Measurements from ENCODE around the gene CCL17.

CCL17 gene

GRCh38 chr16:57361404-57361803 lies 43.2 kb upstream of the CCL17 start:
- no peak for DNase-seq (ENCODE audit: low read depth, low spot score)
- no peak overlapping the region for H3K9ac ChIP-seq (ENCODE audit: insufficient read length)
- TF ChIP-seq FOXP2 (optimal IDR thresholded peaks at IDR 0.05; ENCODE audit: control extremely low read depth, extremely low read length, insufficient read depth), result no peak
- TF ChIP-seq POLR2AphosphoS5 (IDR thresholded peaks at IDR 0.05; ENCODE audit: borderline replicate concordance, low read depth, low read length), result no peak
- no peak for TF ChIP-seq EZH2 (IDR thresholded peaks at IDR 0.05)

GRCh38 chr16:57364143-57364542 lies 40.4 kb upstream of the CCL17 start:
- DNase-seq (ENCODE audit: low read depth, low spot score), result no peak
- Histone ChIP-seq H3K36me3 (ENCODE audit: insufficient read depth, low read length) (no peaks in the 10 kb centered on the region), H3K27ac (no peak overlapping the region), H3K9me3 (ENCODE audit: low read depth, low read length) (no peaks in the 10 kb centered on the region), H3K9ac (ENCODE audit: insufficient read length) (no peak overlapping the region), H3K4me3 (no peak overlapping the region)
- no peak for TF ChIP-seq FOXP2 (optimal IDR thresholded peaks at IDR 0.05; ENCODE audit: control extremely low read depth, extremely low read length, insufficient read depth)
- TF ChIP-seq POLR2AphosphoS5 (IDR thresholded peaks at IDR 0.05; ENCODE audit: borderline replicate concordance, low read depth, low read length), result no peak
- TF ChIP-seq EZH2 (IDR thresholded peaks at IDR 0.05), result no peak

More at GRCh38 chr16:57361404-57361803, 43.2 kb upstream of the CCL17 start:
- Histone ChIP-seq H3K27ac (no peak overlapping the region), H3K9me3 (ENCODE audit: low read depth, low read length) (no peaks in the 10 kb centered on the region), H3K36me3 (ENCODE audit: insufficient read depth, low read length) (no peaks in the 10 kb centered on the region), H3K4me3 (no peak overlapping the region)

- Histone ChIP-seq H3K4me3 (no peak overlapping the region), H3K27ac (no peak overlapping the region), H3K9me3 (ENCODE audit: low read depth, low read length) (no peaks in the 10 kb centered on the region), H3K36me3 (ENCODE audit: insufficient read depth, low read length) (no peaks in the 10 kb centered on the region), H3K9ac (ENCODE audit: insufficient read length) (no peak overlapping the region)
- TF ChIP-seq POLR2AphosphoS5 (IDR thresholded peaks at IDR 0.05; ENCODE audit: borderline replicate concordance, low read depth, low read length) (no peak), EZH2 (IDR thresholded peaks at IDR 0.05) (no peak), FOXP2 (optimal IDR thresholded peaks at IDR 0.05; ENCODE audit: control extremely low read depth, extremely low read length, insufficient read depth) (no peak)
- DNase-seq (ENCODE audit: low read depth, low spot score), result no peak
Observed at GRCh38 chr16:57366544-57367040, 38.0 kb upstream of the CCL17 start.

- Histone ChIP-seq H3K4me3 (no peak overlapping the region), H3K9me3 (ENCODE audit: low read depth, low read length) (no peaks in the 10 kb centered on the region), H3K27ac (no peak overlapping the region), H3K9ac (ENCODE audit: insufficient read length) (no peak overlapping the region), H3K36me3 (ENCODE audit: insufficient read depth, low read length) (no peaks in the 10 kb centered on the region)
- TF ChIP-seq POLR2AphosphoS5 (IDR thresholded peaks at IDR 0.05; ENCODE audit: borderline replicate concordance, low read depth, low read length), result no peak
- no peak for TF ChIP-seq FOXP2 (optimal IDR thresholded peaks at IDR 0.05; ENCODE audit: control extremely low read depth, extremely low read length, insufficient read depth)
- no peak for TF ChIP-seq EZH2 (IDR thresholded peaks at IDR 0.05)
- no peak for DNase-seq (ENCODE audit: low read depth, low spot score)
Observed at GRCh38 chr16:57367116-57367752, 37.3 kb upstream of the CCL17 start.

GRCh38 chr16:57371494-57372371 lies 32.8 kb upstream of the CCL17 start:
- Histone ChIP-seq H3K9me3 (ENCODE audit: low read depth, low read length) (no peaks in the 10 kb centered on the region), H3K36me3 (ENCODE audit: insufficient read depth, low read length) (no peaks in the 10 kb centered on the region), H3K9ac (ENCODE audit: insufficient read length) (no peak overlapping the region), H3K4me3 (no peak overlapping the region), H3K27ac (no peak overlapping the region)
- no peak for TF ChIP-seq POLR2AphosphoS5 (IDR thresholded peaks at IDR 0.05; ENCODE audit: borderline replicate concordance, low read depth, low read length)
- TF ChIP-seq EZH2 (IDR thresholded peaks at IDR 0.05), result no peak
- TF ChIP-seq FOXP2 (optimal IDR thresholded peaks at IDR 0.05; ENCODE audit: control extremely low read depth, extremely low read length, insufficient read depth), result no peak
- no peak for DNase-seq (ENCODE audit: low read depth, low spot score)

- H3K9me3 ChIP-seq (ENCODE audit: low read depth, low read length), result no peaks in the 10 kb centered on the region
- no peak within 1 kb of the TSS for H3K9ac ChIP-seq (ENCODE audit: insufficient read length)
- H3K36me3 ChIP-seq (ENCODE audit: insufficient read depth, low read length), result no peaks in the 10 kb centered on the region
- DNase-seq (ENCODE audit: low read depth, low spot score), result no peak
- TF ChIP-seq POLR2AphosphoS5 (IDR thresholded peaks at IDR 0.05; ENCODE audit: borderline replicate concordance, low read depth, low read length) (no peak), FOXP2 (optimal IDR thresholded peaks at IDR 0.05; ENCODE audit: control extremely low read depth, extremely low read length, insufficient read depth) (no peak), EZH2 (IDR thresholded peaks at IDR 0.05) (no peak)
- H3K4me3 ChIP-seq, result no peak within 1 kb of the TSS
- H3K27ac ChIP-seq, result no peak within 1 kb of the TSS
Observed at GRCh38 chr16:57372372-57373116, 32.0 kb upstream of the CCL17 start, which contains the start of gene CX3CL1. CX3CL1 (plus strand) TSS chr16:57372490; CDS start chr16:57372569, 79 bp downstream.

- H3K4me3 ChIP-seq, result no peak overlapping the region
- no peak overlapping the region for H3K27ac ChIP-seq
- TF ChIP-seq FOXP2 (optimal IDR thresholded peaks at IDR 0.05; ENCODE audit: control extremely low read depth, extremely low read length, insufficient read depth) (no peak), POLR2AphosphoS5 (IDR thresholded peaks at IDR 0.05; ENCODE audit: borderline replicate concordance, low read depth, low read length) (no peak), EZH2 (IDR thresholded peaks at IDR 0.05) (no peak)
- no peaks in the 10 kb centered on the region for H3K9me3 ChIP-seq (ENCODE audit: low read depth, low read length)
- H3K9ac ChIP-seq (ENCODE audit: insufficient read length), result no peak overlapping the region
- no peaks in the 10 kb centered on the region for H3K36me3 ChIP-seq (ENCODE audit: insufficient read depth, low read length)
- no peak for DNase-seq (ENCODE audit: low read depth, low spot score)
Observed at GRCh38 chr16:57373117-57373947, 31.2 kb upstream of the CCL17 start.

Data from SK-N-MC (cell line).